ENCODE measurements around the gene STXBP6.
A peak's percentile ranks its signal among the peaks of the same experiment; 100 is the strongest.

Gene STXBP6

GRCh38 chr14:24895243-24895583, 154.7 kb downstream of the STXBP6 start:
- H3K14ac ChIP-seq (ENCODE audit: low read length in 2 of 2) = no peak overlapping the region
- H3K36me3 ChIP-seq (ENCODE audit: control insufficient read depth in 1 of 2, insufficient read depth in 2 of 2, low read depth in 1 of 2, low read length in 2 of 2) = no peaks in the 10 kb centered on the region
- DNase-seq = peak; percentile 64
- no peak overlapping the region for H2AK5ac ChIP-seq (ENCODE audit: low read length, severe bottlenecking)
- no peak overlapping the region for H2BK15ac ChIP-seq (ENCODE audit: low read depth, poor library complexity, severe bottlenecking)
- WGBS = 38% methylated on average over 2 of the region's 4 CpGs
- no peak overlapping the region for H2BK12ac ChIP-seq (ENCODE audit: low read length in 2 of 2)
- H2AFZ ChIP-seq (ENCODE audit: low read depth, low read length) = no peak overlapping the region
- no peak overlapping the region for H3K23ac ChIP-seq (ENCODE audit: low read length in 2 of 2)
- peak overlapping the region; percentile 39 for H3K9ac ChIP-seq (ENCODE audit: low read length)
- peak overlapping the region; percentile 30 for H4K8ac ChIP-seq (ENCODE audit: low read length)
- H3K79me1 ChIP-seq (replicated peaks; ENCODE audit: low read length, poor library complexity, severe bottlenecking) = no peaks in the 10 kb centered on the region
- peaks cover 12% of the 10 kb centered on the region for H3K9me3 ChIP-seq (ENCODE audit: control insufficient read depth, low read length)
- no peak overlapping the region for H4K91ac ChIP-seq (ENCODE audit: low read length)
- H3K4me2 ChIP-seq (ENCODE audit: low read length, poor library complexity, severe bottlenecking) = no peak overlapping the region
- peak overlapping the region in 1 of 2 experiments; percentile 30 for H3K4me3 ChIP-seq (ENCODE audit: insufficient read depth in 1 of 2, low read depth in 1 of 2, low read length in 2 of 2)
- no peak overlapping the region for H2BK5ac ChIP-seq (ENCODE audit: low read depth, low read length, poor library complexity, severe bottlenecking)
- H3K4me1 ChIP-seq (ENCODE audit: control insufficient read depth, insufficient read depth, low read depth, low read length) = no peaks in the 10 kb centered on the region
- H2BK120ac ChIP-seq (ENCODE audit: low read depth, low read length) = no peak overlapping the region
- H3K27me3 ChIP-seq (ENCODE audit: control insufficient read depth in 1 of 2, insufficient read depth in 1 of 2, low read length in 2 of 2) = no peaks in the 10 kb centered on the region
- no peak overlapping the region for H3K27ac ChIP-seq (ENCODE audit: low read length, poor library complexity, severe bottlenecking)
- no peak overlapping the region for H3K18ac ChIP-seq (ENCODE audit: low read depth in 1 of 2, low read length in 2 of 2)
- no peak overlapping the region for H3K4ac ChIP-seq (ENCODE audit: low read depth in 1 of 2, low read length in 2 of 2)

GRCh38 chr14:24894583-24895242, 155.2 kb downstream of the STXBP6 start:
- H2AK5ac ChIP-seq (ENCODE audit: low read length, severe bottlenecking) = no peak overlapping the region
- no peak overlapping the region for H3K18ac ChIP-seq (ENCODE audit: low read depth in 1 of 2, low read length in 2 of 2)
- no peak overlapping the region for H2BK5ac ChIP-seq (ENCODE audit: low read depth, low read length, poor library complexity, severe bottlenecking)
- no peak overlapping the region for H3K23ac ChIP-seq (ENCODE audit: low read length in 2 of 2)
- H2BK120ac ChIP-seq (ENCODE audit: low read depth, low read length) = no peak overlapping the region
- peak overlapping the region in 1 of 2 experiments; percentile 30 for H3K4me3 ChIP-seq (ENCODE audit: insufficient read depth in 1 of 2, low read depth in 1 of 2, low read length in 2 of 2)
- H3K4me1 ChIP-seq (ENCODE audit: control insufficient read depth, insufficient read depth, low read depth, low read length) = no peaks in the 10 kb centered on the region
- H2BK15ac ChIP-seq (ENCODE audit: low read depth, poor library complexity, severe bottlenecking) = no peak overlapping the region
- H2BK12ac ChIP-seq (ENCODE audit: low read length in 2 of 2) = no peak overlapping the region
- no peak overlapping the region for H4K8ac ChIP-seq (ENCODE audit: low read length)
- H3K14ac ChIP-seq (ENCODE audit: low read length in 2 of 2) = no peak overlapping the region
- no peak overlapping the region for H3K27ac ChIP-seq (ENCODE audit: low read length, poor library complexity, severe bottlenecking)
- H4K91ac ChIP-seq (ENCODE audit: low read length) = no peak overlapping the region
- H2AFZ ChIP-seq (ENCODE audit: low read depth, low read length) = no peak overlapping the region
- H3K36me3 ChIP-seq (ENCODE audit: control insufficient read depth in 1 of 2, insufficient read depth in 2 of 2, low read depth in 1 of 2, low read length in 2 of 2) = no peaks in the 10 kb centered on the region
- WGBS = 80% methylated on average over 4 of the region's 5 CpGs
- peak; percentile 27 for DNase-seq
- H3K4me2 ChIP-seq (ENCODE audit: low read length, poor library complexity, severe bottlenecking) = no peak overlapping the region
- H3K79me1 ChIP-seq (replicated peaks; ENCODE audit: low read length, poor library complexity, severe bottlenecking) = no peaks in the 10 kb centered on the region
- peak overlapping the region; percentile 39 for H3K9ac ChIP-seq (ENCODE audit: low read length)
- peak overlapping the region in 1 of 2 experiments; percentile 51 for H3K4ac ChIP-seq (ENCODE audit: low read depth in 1 of 2, low read length in 2 of 2)
- peaks cover 14% of the 10 kb centered on the region for H3K9me3 ChIP-seq (ENCODE audit: control insufficient read depth, low read length)
- no peaks in the 10 kb centered on the region for H3K27me3 ChIP-seq (ENCODE audit: control insufficient read depth in 1 of 2, insufficient read depth in 1 of 2, low read length in 2 of 2)

- Histone ChIP-seq H3K18ac (ENCODE audit: low read depth in 1 of 2, low read length in 2 of 2) (peak overlapping the region in 1 of 2 experiments; percentile 40), H3K9ac (ENCODE audit: low read length) (no peak overlapping the region), H2BK15ac (ENCODE audit: low read depth, poor library complexity, severe bottlenecking) (no peak overlapping the region), H4K8ac (ENCODE audit: low read length) (no peak overlapping the region), H3K4me1 (ENCODE audit: control insufficient read depth, insufficient read depth, low read depth, low read length) (no peaks in the 10 kb centered on the region), H2BK120ac (ENCODE audit: low read depth, low read length) (no peak overlapping the region), H3K14ac (ENCODE audit: low read length in 2 of 2) (peak overlapping the region in 1 of 2 experiments; percentile 81), H2BK5ac (ENCODE audit: low read depth, low read length, poor library complexity, severe bottlenecking) (no peak overlapping the region), H3K79me1 (replicated peaks; ENCODE audit: low read length, poor library complexity, severe bottlenecking) (no peaks in the 10 kb centered on the region), H2BK12ac (ENCODE audit: low read length in 2 of 2) (peak overlapping the region in 1 of 2 experiments; percentile 93), H3K4me3 (ENCODE audit: insufficient read depth in 1 of 2, low read depth in 1 of 2, low read length in 2 of 2) (no peak overlapping the region), H2AFZ (ENCODE audit: low read depth, low read length) (no peak overlapping the region), H3K23ac (ENCODE audit: low read length in 2 of 2) (no peak overlapping the region), H4K91ac (ENCODE audit: low read length) (no peak overlapping the region), H3K9me3 (ENCODE audit: control insufficient read depth, low read length) (peaks cover 14% of the 10 kb centered on the region), H2AK5ac (ENCODE audit: low read length, severe bottlenecking) (no peak overlapping the region), H3K27ac (ENCODE audit: low read length, poor library complexity, severe bottlenecking) (no peak overlapping the region), H3K27me3 (ENCODE audit: control insufficient read depth in 1 of 2, insufficient read depth in 1 of 2, low read length in 2 of 2) (no peaks in the 10 kb centered on the region), H3K4me2 (ENCODE audit: low read length, poor library complexity, severe bottlenecking) (no peak overlapping the region), H3K36me3 (ENCODE audit: control insufficient read depth in 1 of 2, insufficient read depth in 2 of 2, low read depth in 1 of 2, low read length in 2 of 2) (no peaks in the 10 kb centered on the region), H3K4ac (ENCODE audit: low read depth in 1 of 2, low read length in 2 of 2) (peak overlapping the region in 1 of 2 experiments; percentile 61)
- no peak for DNase-seq
- 73% methylated on average over 6 of the region's 6 CpGs for WGBS
Measured at GRCh38 chr14:24892497-24893051, 157.4 kb downstream of the STXBP6 start.

- Histone ChIP-seq H2AK5ac (ENCODE audit: low read length, severe bottlenecking) (no peak overlapping the region), H3K18ac (ENCODE audit: low read depth in 1 of 2, low read length in 2 of 2) (no peak overlapping the region), H2BK12ac (ENCODE audit: low read length in 2 of 2) (no peak overlapping the region), H3K14ac (ENCODE audit: low read length in 2 of 2) (no peak overlapping the region), H3K9me3 (ENCODE audit: control insufficient read depth, low read length) (peaks cover 14% of the 10 kb centered on the region), H3K36me3 (ENCODE audit: control insufficient read depth in 1 of 2, insufficient read depth in 2 of 2, low read depth in 1 of 2, low read length in 2 of 2) (no peaks in the 10 kb centered on the region), H2BK15ac (ENCODE audit: low read depth, poor library complexity, severe bottlenecking) (no peak overlapping the region), H3K4me1 (ENCODE audit: control insufficient read depth, insufficient read depth, low read depth, low read length) (no peaks in the 10 kb centered on the region), H4K91ac (ENCODE audit: low read length) (no peak overlapping the region), H4K8ac (ENCODE audit: low read length) (no peak overlapping the region), H3K4me3 (ENCODE audit: insufficient read depth in 1 of 2, low read depth in 1 of 2, low read length in 2 of 2) (no peak overlapping the region), H3K9ac (ENCODE audit: low read length) (no peak overlapping the region), H2BK5ac (ENCODE audit: low read depth, low read length, poor library complexity, severe bottlenecking) (no peak overlapping the region), H3K79me1 (replicated peaks; ENCODE audit: low read length, poor library complexity, severe bottlenecking) (no peaks in the 10 kb centered on the region), H3K27me3 (ENCODE audit: control insufficient read depth in 1 of 2, insufficient read depth in 1 of 2, low read length in 2 of 2) (no peaks in the 10 kb centered on the region), H2AFZ (ENCODE audit: low read depth, low read length) (no peak overlapping the region), H3K27ac (ENCODE audit: low read length, poor library complexity, severe bottlenecking) (no peak overlapping the region), H3K4me2 (ENCODE audit: low read length, poor library complexity, severe bottlenecking) (no peak overlapping the region), H3K4ac (ENCODE audit: low read depth in 1 of 2, low read length in 2 of 2) (no peak overlapping the region), H2BK120ac (ENCODE audit: low read depth, low read length) (no peak overlapping the region), H3K23ac (ENCODE audit: low read length in 2 of 2) (no peak overlapping the region)
- no peak for DNase-seq
- WGBS = 81% methylated on average over 1 of the region's 1 CpG
Measured at GRCh38 chr14:24891987-24892496, 157.9 kb downstream of the STXBP6 start.
